Left ventricle myocardium inferior (tissue), 1 donor: ENCODE measurements around the gene PBX1. TPM values are rescaled to one million over a fixed set of nuclear protein-coding genes. Genes with fewer than 3 reads are reported as not detected.

Experiments
- DNase-seq: peaks from one replicate; pipeline ENCODE4 v3.0.0-alpha.2; 2020
- H3K27ac ChIP-seq: fragments of 200-600 bp; replicated peaks from 2 replicates; pipeline ENCODE4 v1.8.0; 2021
- H3K27me3 ChIP-seq: fragments of 200-600 bp; 2 replicates; pipeline ENCODE4 v1.8.0; 2021; ENCODE audit warnings: low read depth
- H3K36me3 ChIP-seq: fragments of 200-600 bp; 2 replicates; pipeline ENCODE4 v1.8.0; 2021
- H3K4me1 ChIP-seq: fragments of 200-600 bp; 2 replicates; pipeline ENCODE4 v1.8.0; 2021
- H3K4me3 ChIP-seq: fragments of 200-600 bp; 2 replicates; pipeline ENCODE4 v1.8.0; 2021; ENCODE audit warnings: mild to moderate bottlenecking, moderate library complexity
- H3K9me3 ChIP-seq: fragments of 200-600 bp; replicated peaks from 2 replicates; pipeline ENCODE4 v1.8.0; 2021
- CTCF ChIP-seq: fragments of 200-600 bp; IDR thresholded peaks from 2 replicates; pipeline ENCODE4 v1.8.0; 2021; ENCODE audit warnings: antibody characterized with exemption, mild to moderate bottlenecking, borderline replicate concordance
- intact Hi-C: fragments of 100-400 bp; cut with micrococcal nuclease; formaldehyde crosslinking; loops from one replicate; pipeline ENCODE4 v1.11.0; 2022
- total RNA-seq: library from RNA; stranded (reverse); fragmentation: NEBNext Ultra II Directional; extraction: Animal tissue kit (Norgen Biotek cat#: 25700); gene quantifications from one replicate; pipeline ENCODE4 v1.2.1, GENCODE V29; 2021
- donor health status: DM: no; HTN: yes; CAD: no; lungs with severe emphysema.

Gene PBX1
- total RNA-seq, 1 donor from 2014 or later: 73.2 TPM

- intact Hi-C loops: no loop called here
- Histone ChIP-seq H3K9me3 (no peaks in the 10 kb centered on the region), H3K36me3 (no peaks in the 10 kb centered on the region), H3K4me1 (peaks cover 34% of the 10 kb centered on the region), H3K4me3 (no peak overlapping the region), H3K27me3 (no peaks in the 10 kb centered on the region), H3K27ac (no peak overlapping the region)
- TF ChIP-seq CTCF: no peak
- no peak for DNase-seq
Observed at GRCh38 chr1:164675342-164675904, 116.4 kb downstream of the PBX1 start.

DNA sequence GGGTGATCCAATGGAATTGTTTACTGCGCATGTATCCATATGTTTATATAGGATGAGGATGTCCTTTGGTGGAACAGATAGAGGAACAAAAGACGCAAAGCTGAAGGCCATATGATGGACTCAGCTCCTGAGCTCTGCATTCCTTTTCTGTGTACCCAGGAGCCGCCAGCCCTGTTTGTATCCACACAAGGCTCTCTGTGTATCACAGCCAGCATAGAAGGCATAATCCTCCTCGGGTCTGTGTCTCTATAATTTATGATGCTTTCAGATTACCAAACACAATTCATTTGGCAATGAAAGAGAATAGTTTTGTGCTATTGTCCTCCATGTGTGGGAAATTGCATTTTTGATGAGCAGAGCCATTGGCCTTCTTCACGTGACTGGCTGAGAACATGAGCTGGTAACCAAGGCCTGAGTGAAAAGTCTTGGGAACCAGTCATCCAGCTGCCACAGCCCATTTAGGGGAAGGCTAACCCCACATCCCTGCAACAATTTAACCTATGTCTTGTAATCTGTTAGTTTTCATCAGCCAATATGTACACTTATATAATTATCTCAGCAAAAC lies 119.2 kb downstream of the PBX1 start:
- no peaks in the 10 kb centered on the region for H3K27me3 ChIP-seq
- H3K36me3 ChIP-seq: no peaks in the 10 kb centered on the region
- DNase-seq: no peak
- TF ChIP-seq CTCF: no peak
- H3K4me3 ChIP-seq: no peak overlapping the region
- H3K27ac ChIP-seq: no peak overlapping the region
- intact Hi-C loops: no loop called here
- H3K9me3 ChIP-seq: no peaks in the 10 kb centered on the region
- H3K4me1 ChIP-seq: peaks cover 10% of the 10 kb centered on the region

DNA sequence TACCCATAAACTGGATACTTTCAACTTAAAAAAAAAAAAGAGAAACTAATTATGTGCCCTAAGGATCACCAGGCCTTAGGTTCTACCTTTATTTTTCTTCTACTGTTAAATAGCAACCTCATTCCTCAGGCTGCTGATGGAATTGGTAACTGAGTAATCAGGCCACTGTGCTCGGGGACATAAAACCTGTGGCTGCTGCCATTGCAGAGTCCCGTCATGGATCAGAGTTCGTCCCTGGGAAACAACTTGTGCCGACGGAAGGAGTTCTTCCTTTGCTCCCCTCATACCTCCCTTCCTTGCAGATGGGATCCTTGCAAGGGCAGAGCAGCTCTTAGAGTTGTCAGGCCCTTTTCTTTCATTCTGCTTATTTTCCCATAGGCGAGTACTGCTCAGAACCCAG lies 123.6 kb downstream of the PBX1 start:
- H3K9me3 ChIP-seq: no peaks in the 10 kb centered on the region
- H3K36me3 ChIP-seq: no peaks in the 10 kb centered on the region
- DNase-seq: no peak
- no peak overlapping the region for H3K27ac ChIP-seq
- peaks cover 29% of the 10 kb centered on the region for H3K4me1 ChIP-seq
- intact Hi-C loops: no loop called here
- no peak for TF ChIP-seq CTCF
- no peak overlapping the region for H3K4me3 ChIP-seq
- H3K27me3 ChIP-seq: no peaks in the 10 kb centered on the region

DNA sequence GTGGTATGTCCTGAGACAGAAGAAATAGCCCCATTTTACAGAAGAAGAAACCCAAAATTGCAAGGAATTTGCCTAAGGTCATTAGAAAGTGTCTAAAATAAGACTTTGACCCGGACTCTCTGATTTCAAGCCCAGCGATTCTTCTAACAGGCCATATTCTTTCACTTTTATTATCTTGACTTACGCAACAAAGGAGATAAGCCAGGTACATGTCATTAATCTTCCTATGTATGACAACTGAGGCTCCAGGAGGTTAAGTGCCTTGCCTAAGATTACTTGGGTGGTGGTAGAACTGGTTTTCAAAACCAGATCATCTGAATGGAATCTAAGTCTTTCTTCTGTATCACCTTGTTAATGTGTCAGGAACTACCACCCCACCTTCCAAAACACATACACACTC lies 124.3 kb downstream of the PBX1 start:
- no peaks in the 10 kb centered on the region for H3K9me3 ChIP-seq
- H3K27me3 ChIP-seq: no peaks in the 10 kb centered on the region
- no peaks in the 10 kb centered on the region for H3K36me3 ChIP-seq
- H3K4me1 ChIP-seq: peaks cover 29% of the 10 kb centered on the region
- no peak for TF ChIP-seq CTCF
- DNase-seq: no peak
- intact Hi-C loops: no loop called here
- H3K4me3 ChIP-seq: no peak overlapping the region
- H3K27ac ChIP-seq: no peak overlapping the region

DNA sequence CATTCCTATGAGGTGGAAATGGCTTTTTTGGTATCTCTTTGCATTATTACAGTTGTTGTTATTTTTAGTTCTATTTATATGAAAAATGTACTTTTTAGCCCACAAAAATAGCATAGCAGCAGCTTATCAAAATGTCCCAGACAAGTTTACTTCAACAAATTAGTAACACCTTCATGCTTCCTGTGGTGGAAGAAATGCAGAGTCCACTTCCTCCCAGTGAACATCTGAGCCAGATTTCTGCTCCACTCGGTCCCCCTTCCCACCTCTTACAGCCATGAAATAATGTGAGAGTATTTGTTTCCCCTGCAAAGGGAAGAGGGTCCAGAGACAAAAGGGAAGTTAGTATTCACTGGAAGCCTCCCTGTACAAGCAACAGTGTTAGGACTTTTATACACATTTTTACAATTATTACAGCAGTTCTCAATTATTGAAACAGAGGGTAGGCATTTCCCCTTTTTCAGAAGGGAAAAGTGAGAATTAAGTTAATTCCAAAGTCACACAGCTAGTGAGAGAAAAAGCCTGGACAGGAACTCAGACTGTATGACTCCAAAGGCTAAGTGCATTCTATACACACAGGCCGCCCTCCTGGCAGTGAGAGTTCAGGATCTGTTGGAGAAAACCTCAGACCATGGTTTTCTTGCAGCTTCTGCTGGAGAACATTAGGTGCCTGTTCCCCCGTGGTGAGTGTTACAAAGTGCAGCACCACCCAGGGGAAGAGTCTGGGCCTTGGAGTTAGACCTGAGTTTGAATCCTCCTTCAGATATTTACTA lies 126.5 kb downstream of the PBX1 start:
- H3K27me3 ChIP-seq: no peaks in the 10 kb centered on the region
- TF ChIP-seq CTCF: no peak
- H3K4me1 ChIP-seq: peaks cover 43% of the 10 kb centered on the region
- no peak overlapping the region for H3K4me3 ChIP-seq
- H3K27ac ChIP-seq: no peak overlapping the region
- H3K9me3 ChIP-seq: no peaks in the 10 kb centered on the region
- DNase-seq: no peak
- intact Hi-C loops: no loop called here
- H3K36me3 ChIP-seq: no peaks in the 10 kb centered on the region
